Urinary bladder (tissue), 2 donors: ENCODE measurements around the gene TNFRSF1B. TPM values are rescaled to one million over a fixed set of nuclear protein-coding genes. Genes with fewer than 3 reads are reported as not detected.

Experiments used
- polyA plus RNA-seq: library from polyadenylated mRNA; stranded (reverse); fragments of 200-250 nt; gene quantifications from one replicate; pipeline ENCODE4 v1.2.3, GENCODE V29; 2013
- small RNA-seq: library from RNA; depleted of rRNA; stranded (forward); fragments of <200 nt; gene quantifications from one replicate; pipeline ENCODE3, GENCODE V24; 2014
- total RNA-seq: library from RNA; depleted of rRNA; stranded (reverse); fragments of >200 nt; gene quantifications from one replicate; pipeline ENCODE4 v1.2.3, GENCODE V29; 2014
- donor health status: healthy.

Gene TNFRSF1B
- total and polyA plus RNA-seq, 2 donors, result 11.7 to 30.8 TPM

Small RNA genes within 50 kb of the gene (small RNA-seq; reads per million reads assigned to genes)
- gene MIR4632, result not detected
- not detected for gene RF00156

Other genes starting within 250 kb of the TNFRSF1B start
- 19.1 TPM for gene KIAA2013, start 240.6 kb upstream of the TNFRSF1B start, total RNA-seq
- 71.5 TPM for gene KIAA2013, start 240.6 kb upstream of the TNFRSF1B start, polyA plus RNA-seq
- gene PLOD1, start 232.3 kb upstream of the TNFRSF1B start, total RNA-seq, result 93.9 TPM
- 97.5 TPM for gene PLOD1, start 232.3 kb upstream of the TNFRSF1B start, polyA plus RNA-seq
- 26.6 TPM for gene MFN2, start 186.5 kb upstream of the TNFRSF1B start, total RNA-seq
- gene MFN2, start 186.5 kb upstream of the TNFRSF1B start, polyA plus RNA-seq, result 88.6 TPM
- gene MIIP, start 147.5 kb upstream of the TNFRSF1B start, total RNA-seq, result 14.4 TPM
- gene MIIP, start 147.5 kb upstream of the TNFRSF1B start, polyA plus RNA-seq, result 24.9 TPM
- 0.26 TPM for gene TNFRSF8, start 103.7 kb upstream of the TNFRSF1B start, total RNA-seq
- gene TNFRSF8, start 103.7 kb upstream of the TNFRSF1B start, polyA plus RNA-seq, result 1.5 TPM
- gene VPS13D, start 63.0 kb downstream of the TNFRSF1B start, total RNA-seq, result 59.4 TPM
- gene VPS13D, start 63.0 kb downstream of the TNFRSF1B start, polyA plus RNA-seq, result 27.2 TPM